NOMO-1 (cell line): ENCODE results near the gene UQCC5.

Experiments
- DNase-seq, 2 experiments: peaks; one replicate each; lab custom pipeline; 2025; ENCODE audit not compliant: unreplicated experiment in 2 of 2; lab: John Stamatoyannopoulos, UW

Gene UQCC5

GRCh38 chr3:52558436-52558835, 22.0 kb downstream of the UQCC5 start:
- no peak for DNase-seq

- no peak for DNase-seq
Measured at GRCh38 chr3:52561028-52561747, 24.8 kb downstream of the UQCC5 start.

DNA sequence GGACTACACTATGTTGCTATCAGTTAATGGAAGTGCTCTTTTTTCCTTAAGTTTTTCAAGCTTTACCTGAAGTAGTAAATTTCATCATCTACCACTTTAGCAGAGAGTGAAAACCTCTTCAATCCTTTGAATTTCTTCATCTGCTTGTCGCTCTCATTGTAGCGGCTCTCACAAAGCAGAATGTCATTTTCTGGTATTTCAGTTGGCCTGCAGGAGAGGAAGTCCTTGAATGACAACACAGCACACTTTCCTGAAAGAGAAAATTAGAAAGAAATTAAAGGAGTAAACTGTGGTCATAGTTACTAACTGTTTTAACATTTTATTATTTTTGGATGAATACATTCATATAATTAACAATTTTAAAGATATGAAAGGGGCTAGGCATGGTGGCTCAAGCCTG, 27.6 kb downstream of the UQCC5 start:
- no peak for DNase-seq

GRCh38 chr3:52568069-52568468, 31.7 kb downstream of the UQCC5 start:
- DNase-seq, result no peak

GRCh38 chr3:52570076-52570475, 33.7 kb downstream of the UQCC5 start:
- DNase-seq, result no peak

DNA sequence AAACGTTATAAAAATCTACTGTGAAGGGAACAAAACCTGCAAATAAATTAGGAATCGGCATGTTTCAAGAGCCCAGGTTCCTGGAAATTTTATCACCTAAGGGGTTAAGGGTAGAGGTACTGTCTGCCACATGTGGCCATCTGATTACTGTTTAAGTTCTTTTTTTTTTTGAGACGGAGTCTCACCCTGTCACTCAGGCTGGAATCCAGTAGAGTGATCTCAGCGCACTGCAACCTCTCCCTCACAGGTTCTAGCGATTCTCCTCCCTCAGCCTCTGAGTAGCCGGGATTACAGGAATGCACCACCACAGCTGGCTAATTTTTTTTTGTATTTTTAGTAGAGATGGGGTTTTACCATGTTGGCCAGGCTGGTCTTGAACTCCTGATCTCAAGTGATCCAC, 35.8 kb downstream of the UQCC5 start:
- DNase-seq, result no peak

GRCh38 chr3:52574056-52574965, 37.9 kb downstream of the UQCC5 start:
- DNase-seq, result no peak
